ENCODE measurements around the gene PLXDC2. TPM values are rescaled to one million over a fixed set of nuclear protein-coding genes. Genes with fewer than 3 reads are reported as not detected.

PLXDC2 gene
- total RNA-seq, 1 experiment from 2014 or later = 0.20 TPM

DNA sequence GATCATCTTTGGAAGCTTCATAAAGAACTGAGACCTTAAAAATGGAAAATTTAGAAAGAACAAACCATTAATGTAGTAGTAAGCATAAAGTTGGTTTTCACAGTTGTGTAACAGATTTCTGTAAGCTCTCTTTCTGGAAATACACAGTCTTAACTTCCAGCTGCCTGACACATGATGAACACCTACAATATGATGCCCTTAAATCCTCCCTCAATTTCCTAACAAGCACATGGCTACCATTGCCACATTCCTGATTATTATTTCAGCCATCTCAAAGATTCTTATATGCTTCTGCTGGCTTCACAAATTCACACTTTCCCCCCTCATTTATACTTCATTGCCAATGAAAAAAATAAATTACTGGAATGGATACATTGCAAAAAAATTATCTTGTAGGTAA, 49.4 kb downstream of the PLXDC2 start (continued):
- TF ChIP-seq POLR2AphosphoS5 (IDR thresholded peaks at IDR 0.05; ENCODE audit: low read depth, low read length) = no peak
- no peak for TF ChIP-seq SP1 (IDR thresholded peaks at IDR 0.05; ENCODE audit: low read depth)
- TF ChIP-seq EGR1 (IDR thresholded peaks at IDR 0.05; ENCODE audit: low read depth) = no peak
- TF ChIP-seq CBX3 (IDR thresholded peaks at IDR 0.05; ENCODE audit: low read depth) = no peak
- TF ChIP-seq RAD21 (IDR thresholded peaks at IDR 0.05; ENCODE audit: low read depth) = no peak
- TF ChIP-seq, protein P1, sequence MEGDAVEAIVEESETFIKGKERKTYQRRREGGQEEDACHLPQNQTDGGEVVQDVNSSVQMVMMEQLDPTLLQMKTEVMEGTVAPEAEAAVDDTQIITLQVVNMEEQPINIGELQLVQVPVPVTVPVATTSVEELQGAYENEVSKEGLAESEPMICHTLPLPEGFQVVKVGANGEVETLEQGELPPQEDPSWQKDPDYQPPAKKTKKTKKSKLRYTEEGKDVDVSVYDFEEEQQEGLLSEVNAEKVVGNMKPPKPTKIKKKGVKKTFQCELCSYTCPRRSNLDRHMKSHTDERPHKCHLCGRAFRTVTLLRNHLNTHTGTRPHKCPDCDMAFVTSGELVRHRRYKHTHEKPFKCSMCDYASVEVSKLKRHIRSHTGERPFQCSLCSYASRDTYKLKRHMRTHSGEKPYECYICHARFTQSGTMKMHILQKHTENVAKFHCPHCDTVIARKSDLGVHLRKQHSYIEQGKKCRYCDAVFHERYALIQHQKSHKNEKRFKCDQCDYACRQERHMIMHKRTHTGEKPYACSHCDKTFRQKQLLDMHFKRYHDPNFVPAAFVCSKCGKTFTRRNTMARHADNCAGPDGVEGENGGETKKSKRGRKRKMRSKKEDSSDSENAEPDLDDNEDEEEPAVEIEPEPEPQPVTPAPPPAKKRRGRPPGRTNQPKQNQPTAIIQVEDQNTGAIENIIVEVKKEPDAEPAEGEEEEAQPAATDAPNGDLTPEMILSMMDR (IDR thresholded peaks at IDR 0.05 in 2 of 3, conservative IDR thresholded peaks at IDR 0.05 in 1 of 3; ENCODE audit: borderline replicate concordance in 1 of 3, insufficient read depth in 1 of 3, low read depth in 2 of 3, low read length in 2 of 3) = no peak

DNA sequence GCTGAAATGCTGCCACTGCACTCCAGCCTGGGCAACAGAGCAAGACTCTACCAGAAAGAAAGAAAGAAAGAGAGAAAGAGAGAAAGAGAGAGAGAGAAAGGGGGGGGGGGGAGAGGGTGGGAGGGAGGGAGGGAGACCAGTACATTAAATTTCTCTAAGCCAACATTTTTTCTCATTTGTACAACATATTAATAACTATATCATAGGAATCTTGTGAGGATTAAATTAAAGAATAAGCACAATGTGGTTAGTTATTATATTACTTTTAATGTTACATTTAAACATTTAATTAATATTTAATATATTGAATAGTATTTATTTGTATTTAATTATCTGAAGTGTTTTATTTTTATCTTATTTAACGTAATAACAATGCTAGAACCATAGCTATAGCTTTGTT, 53.1 kb downstream of the PLXDC2 start:
- intact Hi-C loops (cut with micrococcal nuclease) = no loop called here
- no peak for DNase-seq (ENCODE audit: low read depth, low spot score)
- H3K4me3 ChIP-seq (replicated peaks in 1 of 2; ENCODE audit: low read depth in 1 of 2, low read length in 2 of 2) = no peak overlapping the region
- no peaks in the 10 kb centered on the region for H3K79me2 ChIP-seq (ENCODE audit: insufficient read depth, low read length)
- H2AFZ ChIP-seq (ENCODE audit: low read depth, low read length, poor library complexity, severe bottlenecking) = no peak overlapping the region
- no peaks in the 10 kb centered on the region for H3K27me3 ChIP-seq (ENCODE audit: insufficient read depth, low read length)
- TF ChIP-seq JUND (IDR thresholded peaks at IDR 0.05) (no peak), TCF7L2 (IDR thresholded peaks at IDR 0.05; ENCODE audit: borderline replicate concordance, extremely low read depth, insufficient read depth, insufficient read length) (no peak), CBX3 (IDR thresholded peaks at IDR 0.05; ENCODE audit: low read depth) (no peak), SIN3A (IDR thresholded peaks at IDR 0.05; ENCODE audit: low read depth) (no peak), EGR1 (IDR thresholded peaks at IDR 0.05; ENCODE audit: low read depth) (no peak)
- no peak overlapping the region for H3K9ac ChIP-seq (ENCODE audit: low read length)
- peaks cover 0 to 12% of the 10 kb centered on the region in 2 experiments; a peak in 2 of 4 replicates for H3K9me3 ChIP-seq (ENCODE audit: control insufficient read depth in 1 of 2, insufficient read depth in 1 of 2, low read depth in 1 of 2, low read length in 2 of 2)
- no peaks in the 10 kb centered on the region for H4K20me1 ChIP-seq (ENCODE audit: insufficient read depth)
- ChIA-PET POLR2A (no interaction called here), RAD21 (ENCODE audit: low non-redundant PET in 1 of 2, low total read pairs in 2 of 2, uncharacterized antibody in 2 of 2, unreplicated experiment in 2 of 2) (no interaction called here), CTCF (no interaction called here)
- H3K27ac ChIP-seq (ENCODE audit: low read depth, low read length) = no peak overlapping the region
- H3K4me1 ChIP-seq (ENCODE audit: control insufficient read depth in 1 of 2, insufficient read depth in 2 of 2, low read length in 2 of 2) = no peaks in the 10 kb centered on the region
- no peak overlapping the region for H3K4me2 ChIP-seq (ENCODE audit: low read length)
- no TSS peak for BruUV-seq (replicated peaks)
- no peak for ATAC-seq
- no peaks in the 10 kb centered on the region for H3K36me3 ChIP-seq (ENCODE audit: control insufficient read depth in 1 of 2, insufficient read depth in 2 of 2, low read length in 2 of 2)
- no peaks in the 10 kb centered on the region for H3K9me2 ChIP-seq (ENCODE audit: insufficient read depth)

Measured in HCT116 (cell line).